ENCODE data around the gene MIAT. TPM values are rescaled to one million over a fixed set of nuclear protein-coding genes. Genes with fewer than 3 reads are reported as not detected.

Gene MIAT
- total and polyA plus RNA-seq, 12 donors: 0.03 to 1.6 (median 0.45) TPM

DNA sequence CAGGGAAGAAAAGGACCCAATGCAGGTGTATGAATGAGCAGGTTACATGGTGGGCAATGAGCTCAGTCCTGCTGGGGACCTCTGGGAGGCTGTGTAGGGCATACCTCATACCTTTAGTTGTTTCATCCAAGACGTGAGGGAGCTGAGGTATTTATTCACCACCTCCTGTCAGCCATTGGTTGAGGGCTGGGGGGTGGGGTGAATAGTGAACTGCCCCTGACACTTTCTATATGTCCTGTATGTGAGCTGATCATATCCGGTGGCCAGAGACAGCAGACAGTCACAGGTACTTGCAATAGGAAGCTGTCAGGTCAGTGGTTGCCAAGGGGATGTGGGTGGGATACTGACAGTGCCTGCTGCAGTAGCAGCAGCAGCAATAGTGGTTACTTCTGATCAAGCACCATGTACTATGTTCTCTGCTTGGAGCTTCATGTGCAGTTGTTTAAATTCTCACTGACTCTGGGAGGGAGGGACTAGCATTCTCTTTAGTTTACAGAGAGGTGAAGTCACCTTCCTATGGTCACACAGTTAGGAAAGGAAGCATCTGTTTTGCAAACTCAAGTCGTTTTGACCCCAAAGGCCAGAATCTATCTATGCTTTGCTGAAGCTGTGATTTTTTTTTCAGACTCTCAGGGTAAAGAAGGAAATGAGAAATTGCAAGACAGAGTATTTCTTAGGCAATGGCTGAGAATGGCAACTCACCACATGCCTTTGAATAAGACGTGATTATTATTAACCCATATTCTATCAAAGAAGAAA lies 54.0 kb downstream of the MIAT start:
- 68 to 79% methylated on average over 4 of the region's 4 CpGs for WGBS, 2 donors
- Histone ChIP-seq H3K4me3 (no peak overlapping the region), H3K36me3 (peaks cover 0 to 30% (median 0%) of the 10 kb centered on the region in 9 donors), H3K27me3 (no peaks in the 10 kb centered on the region), H3K4me1 (peaks cover 0 to 27% (median 4%) of the 10 kb centered on the region in 9 donors), H3K9me3 (peaks cover 0 to 13% (median 8%) of the 10 kb centered on the region in 11 donors), H3K27ac (no peak overlapping the region)
- ATAC-seq (no peak), DNase-seq (no peak)
- TF ChIP-seq CTCF (IDR thresholded peaks at IDR 0.05): no peak
- intact Hi-C loops (cut with DNase I): no loop called here

DNA sequence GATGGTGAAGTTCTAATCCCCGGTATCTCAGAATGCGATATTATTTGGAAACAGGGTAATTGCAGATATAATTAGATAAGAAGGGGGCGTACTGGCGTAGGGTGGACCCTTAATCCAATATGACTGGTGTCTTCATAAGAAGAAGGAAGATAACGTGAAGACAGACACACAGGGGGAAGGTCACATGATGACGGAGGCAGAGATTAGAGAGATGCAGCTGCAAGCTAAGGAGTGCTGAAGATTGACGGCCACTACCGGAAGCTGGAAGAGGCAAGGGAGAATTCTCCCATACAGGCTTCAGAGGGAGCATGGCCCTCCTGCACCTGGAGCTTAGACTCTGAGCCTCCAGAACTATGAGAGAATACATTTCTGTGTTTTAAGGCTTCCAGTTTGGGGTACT lies 54.8 kb downstream of the MIAT start:
- DNase-seq: no peak
- 76 to 83% methylated on average over 8 of the region's 8 CpGs for WGBS, 2 donors
- ATAC-seq: no peak

DNA sequence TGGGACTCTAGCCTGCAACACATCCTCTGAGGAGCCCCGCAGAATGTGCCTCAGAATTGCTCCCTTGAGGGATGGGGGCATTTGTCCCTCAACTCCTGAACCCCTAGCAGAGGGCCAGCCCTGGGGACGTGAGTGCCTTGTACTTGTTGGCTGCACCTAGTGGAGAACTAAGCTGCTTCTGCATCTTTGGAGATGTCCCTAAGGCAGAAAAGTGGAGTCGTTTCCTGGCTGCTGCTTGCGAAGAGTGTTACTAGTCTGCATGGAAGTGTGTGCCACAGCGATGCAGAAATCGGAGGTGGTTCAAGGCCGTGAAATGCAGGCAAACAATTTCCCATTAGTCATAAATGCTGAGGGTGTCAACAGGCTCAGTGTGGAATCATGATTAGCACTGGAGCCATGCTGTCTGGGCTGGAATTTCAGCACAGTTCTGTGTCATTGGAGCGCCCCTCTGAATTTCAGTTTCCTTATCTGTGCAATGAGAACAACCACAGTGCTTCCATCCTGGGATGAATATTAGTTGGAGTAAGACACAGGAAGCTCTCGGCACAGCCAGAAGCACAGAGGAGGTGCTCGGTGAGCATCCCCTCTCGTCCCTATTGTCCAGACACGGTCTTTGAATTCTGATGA lies 56.5 kb downstream of the MIAT start:
- Histone ChIP-seq H3K4me3 (no peak overlapping the region), H3K9me3 (no peaks in the 10 kb centered on the region), H3K36me3 (peaks cover 0 to 33% (median 0%) of the 10 kb centered on the region in 9 donors), H3K4me1 (peaks cover 0 to 35% (median 5%) of the 10 kb centered on the region in 9 donors), H3K27me3 (no peaks in the 10 kb centered on the region), H3K27ac (no peak overlapping the region)
- DNase-seq (no peak), ATAC-seq (peak in 6 of 8 donors; percentile 42 to 79 (median 58))
- 52 to 55% methylated on average over 12 of the region's 12 CpGs for WGBS, 2 donors
- intact Hi-C loops (cut with DNase I): no loop called here
- TF ChIP-seq CTCF (IDR thresholded peaks at IDR 0.05): no peak

More for the DNA sequence above, 54.8 kb downstream of the MIAT start:
- H3K4me1 ChIP-seq: peaks cover 0 to 27% (median 4%) of the 10 kb centered on the region in 9 donors
- peaks cover 0 to 6% (median 3%) of the 10 kb centered on the region in 11 donors for H3K9me3 ChIP-seq
- H3K27ac ChIP-seq: no peak overlapping the region
- no peak for TF ChIP-seq CTCF (IDR thresholded peaks at IDR 0.05)
- no peaks in the 10 kb centered on the region for H3K27me3 ChIP-seq
- H3K36me3 ChIP-seq: peaks cover 0 to 29% (median 0%) of the 10 kb centered on the region in 9 donors
- no peak overlapping the region for H3K4me3 ChIP-seq
- intact Hi-C loops (cut with DNase I): no loop called here

GRCh38 chr22:26714971-26715370 lies 57.6 kb downstream of the MIAT start:
- 87 to 91% methylated on average over 11 of the region's 11 CpGs for WGBS, 2 donors
- ATAC-seq: no peak

More at GRCh38 chr22:26714971-26715370, 57.6 kb downstream of the MIAT start:
- intact Hi-C loops (cut with DNase I): no loop called here
- no peak for TF ChIP-seq CTCF (IDR thresholded peaks at IDR 0.05)
- H3K27ac ChIP-seq: no peak overlapping the region
- H3K4me1 ChIP-seq: peaks cover 0 to 29% (median 6%) of the 10 kb centered on the region in 9 donors
- no peaks in the 10 kb centered on the region for H3K27me3 ChIP-seq
- H3K4me3 ChIP-seq: no peak overlapping the region
- no peak for DNase-seq
- no peaks in the 10 kb centered on the region for H3K9me3 ChIP-seq
- peaks cover 0 to 40% (median 0%) of the 10 kb centered on the region in 9 donors for H3K36me3 ChIP-seq

Data from heart right ventricle (tissue), 16 donors.